ENCODE data around the gene MYO1B.

The MYO1B gene

DNA sequence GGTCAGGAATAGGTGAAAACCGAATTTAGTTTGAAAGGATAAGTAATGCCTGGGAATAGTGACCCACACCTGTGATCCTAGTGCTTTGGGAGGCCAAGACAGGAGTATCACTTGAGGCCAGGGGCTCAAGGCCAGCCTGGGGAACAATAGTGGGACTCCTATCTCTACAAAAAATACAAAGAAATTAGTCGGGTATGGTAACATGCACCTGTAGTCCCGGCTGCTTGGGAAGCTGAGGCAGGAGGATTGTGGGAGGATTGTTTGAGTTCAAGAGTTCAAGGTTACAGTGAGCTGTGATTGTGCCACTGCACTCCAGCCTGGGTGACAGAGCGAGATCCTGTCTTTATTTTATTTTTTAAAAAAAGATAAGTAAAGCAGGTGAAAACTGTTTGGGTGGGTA, 3.8 kb upstream of the MYO1B start:
- DNase-seq (ENCODE audit: insufficient read length, low spot score) (no peak), FAIRE-seq (no peak)
- TF ChIP-seq PAX5 (IDR thresholded peaks at IDR 0.05; ENCODE audit: insufficient read depth, low read length, severe bottlenecking) (no peak), POLR2AphosphoS5 (IDR thresholded peaks at IDR 0.05; ENCODE audit: low read depth, low read length) (no peak), POLR2A (IDR thresholded peaks at IDR 0.05; ENCODE audit: low read depth, low read length) (no peak), POU2F2 (IDR thresholded peaks at IDR 0.05; ENCODE audit: low read depth, low read length) (no peak), SPI1 (IDR thresholded peaks at IDR 0.05; ENCODE audit: low read depth, low read length) (no peak), TAF1 (IDR thresholded peaks at IDR 0.05; ENCODE audit: low read depth, low read length) (no peak)

DNA sequence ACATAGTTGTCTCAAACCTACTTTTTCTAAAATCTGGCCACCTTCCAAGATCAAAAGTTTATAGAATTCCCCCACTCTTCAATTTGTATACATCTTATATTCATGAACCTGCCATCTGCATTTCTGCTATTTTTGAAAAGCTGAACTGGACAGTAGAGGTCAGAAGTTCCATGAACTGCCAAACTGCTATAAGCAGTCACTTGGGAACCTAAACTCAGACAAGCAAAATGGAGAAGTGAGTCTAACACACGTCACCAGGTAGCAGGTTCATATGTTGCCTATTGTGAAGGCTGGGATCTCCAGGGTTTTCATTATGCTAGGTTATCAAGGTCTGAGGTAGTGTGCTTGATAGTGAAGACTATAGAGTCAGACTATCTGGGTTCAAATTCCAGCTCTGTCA, 2.0 kb upstream of the MYO1B start:
- DNase-seq (ENCODE audit: insufficient read length, low spot score): no peak
- no peak for FAIRE-seq
- TF ChIP-seq POU2F2 (IDR thresholded peaks at IDR 0.05; ENCODE audit: low read depth, low read length): no peak
- peak; percentile 88 for TF ChIP-seq SPI1 (IDR thresholded peaks at IDR 0.05; ENCODE audit: low read depth, low read length)
- TF ChIP-seq POLR2AphosphoS5 (IDR thresholded peaks at IDR 0.05; ENCODE audit: low read depth, low read length): no peak
- no peak for TF ChIP-seq TAF1 (IDR thresholded peaks at IDR 0.05; ENCODE audit: low read depth, low read length)
- no peak for TF ChIP-seq PAX5 (IDR thresholded peaks at IDR 0.05; ENCODE audit: insufficient read depth, low read length, severe bottlenecking)
- no peak for TF ChIP-seq POLR2A (IDR thresholded peaks at IDR 0.05; ENCODE audit: low read depth, low read length)

- no peak for FAIRE-seq
- DNase-seq (ENCODE audit: insufficient read length, low spot score): no peak
- no peak for TF ChIP-seq POU2F2 (IDR thresholded peaks at IDR 0.05; ENCODE audit: low read depth, low read length)
- TF ChIP-seq TAF1 (IDR thresholded peaks at IDR 0.05; ENCODE audit: low read depth, low read length): no peak
- TF ChIP-seq SPI1 (IDR thresholded peaks at IDR 0.05; ENCODE audit: low read depth, low read length): no peak
- no peak for TF ChIP-seq POLR2A (IDR thresholded peaks at IDR 0.05; ENCODE audit: low read depth, low read length)
Observed at GRCh38 chr2:191244350-191244749, 854 bp upstream of the MYO1B start.

- TF ChIP-seq TAF1 (IDR thresholded peaks at IDR 0.05; ENCODE audit: low read depth, low read length): no peak
- no peak for TF ChIP-seq POU2F2 (IDR thresholded peaks at IDR 0.05; ENCODE audit: low read depth, low read length)
- no peak for TF ChIP-seq POLR2A (IDR thresholded peaks at IDR 0.05; ENCODE audit: low read depth, low read length)
- no peak for TF ChIP-seq SPI1 (IDR thresholded peaks at IDR 0.05; ENCODE audit: low read depth, low read length)
- no peak for TF ChIP-seq POLR2AphosphoS5 (IDR thresholded peaks at IDR 0.05; ENCODE audit: low read depth, low read length)
- no peak for TF ChIP-seq PAX5 (IDR thresholded peaks at IDR 0.05; ENCODE audit: insufficient read depth, low read length, severe bottlenecking)
- DNase-seq (ENCODE audit: insufficient read length, low spot score): peak; percentile 1
- FAIRE-seq: no peak
Observed at GRCh38 chr2:191245869-191246531, 796 bp downstream of the MYO1B start.

GRCh38 chr2:191246820-191247380, 1.7 kb downstream of the MYO1B start:
- DNase-seq (ENCODE audit: insufficient read length, low spot score) (no peak), FAIRE-seq (no peak)
- TF ChIP-seq SPI1 (IDR thresholded peaks at IDR 0.05; ENCODE audit: low read depth, low read length) (no peak), POU2F2 (IDR thresholded peaks at IDR 0.05; ENCODE audit: low read depth, low read length) (no peak), POLR2A (IDR thresholded peaks at IDR 0.05; ENCODE audit: low read depth, low read length) (no peak), PAX5 (IDR thresholded peaks at IDR 0.05; ENCODE audit: insufficient read depth, low read length, severe bottlenecking) (no peak), TAF1 (IDR thresholded peaks at IDR 0.05; ENCODE audit: low read depth, low read length) (no peak), POLR2AphosphoS5 (IDR thresholded peaks at IDR 0.05; ENCODE audit: low read depth, low read length) (no peak)

- TF ChIP-seq POLR2AphosphoS5 (IDR thresholded peaks at IDR 0.05; ENCODE audit: low read depth, low read length): no peak
- no peak for TF ChIP-seq SPI1 (IDR thresholded peaks at IDR 0.05; ENCODE audit: low read depth, low read length)
- TF ChIP-seq POLR2A (IDR thresholded peaks at IDR 0.05; ENCODE audit: low read depth, low read length): no peak
- DNase-seq (ENCODE audit: insufficient read length, low spot score) (no peak), FAIRE-seq (no peak)
Observed at GRCh38 chr2:191247381-191248057, 2.3 kb downstream of the MYO1B start.

DNA sequence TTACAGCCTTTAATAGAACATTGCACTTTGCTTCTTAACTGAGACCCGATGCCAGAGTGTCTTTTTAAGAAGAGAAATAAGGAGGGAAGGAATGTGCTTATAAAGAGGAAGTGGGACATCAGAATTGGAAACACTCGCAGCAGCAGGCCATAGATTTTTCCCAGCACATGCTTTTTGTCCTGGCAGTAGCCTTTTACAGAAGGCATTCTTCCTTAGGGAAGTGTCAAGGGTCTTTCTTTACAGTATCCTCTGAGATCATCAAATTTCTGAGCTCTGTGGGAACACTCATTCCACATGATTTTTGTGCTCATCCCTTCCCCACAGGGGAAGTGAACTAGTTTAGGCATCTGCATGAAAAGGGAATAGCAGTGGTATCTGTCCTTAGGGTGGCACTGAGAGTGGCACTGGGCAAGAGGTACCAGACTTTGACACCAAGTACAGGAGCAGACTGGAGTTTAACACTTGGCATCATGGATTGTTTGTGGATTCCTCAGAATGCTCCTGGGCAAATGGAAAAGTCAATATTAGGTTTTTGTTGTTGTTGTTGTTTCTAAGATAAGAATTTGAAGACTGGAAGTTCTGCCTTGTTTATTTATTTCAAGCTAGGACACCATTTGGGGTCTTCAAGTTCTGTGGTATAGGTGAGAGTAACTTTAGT, 4.1 kb downstream of the MYO1B start:
- no peak for TF ChIP-seq POLR2A (IDR thresholded peaks at IDR 0.05; ENCODE audit: low read depth, low read length)
- TF ChIP-seq POU2F2 (IDR thresholded peaks at IDR 0.05; ENCODE audit: low read depth, low read length): no peak
- TF ChIP-seq SPI1 (IDR thresholded peaks at IDR 0.05; ENCODE audit: low read depth, low read length): peak; percentile 46
- FAIRE-seq (no peak), DNase-seq (ENCODE audit: insufficient read length, low spot score) (no peak)

DNA sequence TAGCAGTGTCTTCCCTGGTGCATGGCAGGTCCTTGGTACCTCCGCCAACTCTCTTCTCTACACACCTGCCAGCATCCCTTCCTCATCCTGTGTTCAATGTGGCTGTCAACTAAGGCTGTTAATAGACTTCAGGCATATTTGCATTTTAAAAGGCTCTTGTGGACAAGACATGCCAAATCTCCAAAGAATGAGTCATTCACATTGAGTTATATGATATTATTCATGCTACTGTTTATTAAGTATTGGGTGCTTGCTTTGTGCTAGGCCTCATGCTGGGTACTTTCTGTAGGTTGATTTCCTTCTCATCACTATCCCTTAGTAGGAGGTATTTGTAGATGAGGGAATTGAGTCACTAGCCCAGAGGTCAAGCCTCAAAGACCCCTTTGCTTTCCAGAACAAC, 5.2 kb downstream of the MYO1B start:
- DNase-seq (ENCODE audit: insufficient read length, low spot score) (no peak), FAIRE-seq (no peak)
- TF ChIP-seq TAF1 (IDR thresholded peaks at IDR 0.05; ENCODE audit: low read depth, low read length) (no peak), SPI1 (IDR thresholded peaks at IDR 0.05; ENCODE audit: low read depth, low read length) (no peak), POLR2A (IDR thresholded peaks at IDR 0.05; ENCODE audit: low read depth, low read length) (no peak), POU2F2 (IDR thresholded peaks at IDR 0.05; ENCODE audit: low read depth, low read length) (no peak), PAX5 (IDR thresholded peaks at IDR 0.05; ENCODE audit: insufficient read depth, low read length, severe bottlenecking) (no peak), POLR2AphosphoS5 (IDR thresholded peaks at IDR 0.05; ENCODE audit: low read depth, low read length) (no peak)

GRCh38 chr2:191250986-191251385, 5.8 kb downstream of the MYO1B start:
- DNase-seq (ENCODE audit: insufficient read length, low spot score): no peak
- TF ChIP-seq TAF1 (IDR thresholded peaks at IDR 0.05; ENCODE audit: low read depth, low read length) (no peak), POLR2AphosphoS5 (IDR thresholded peaks at IDR 0.05; ENCODE audit: low read depth, low read length) (no peak), PAX5 (IDR thresholded peaks at IDR 0.05; ENCODE audit: insufficient read depth, low read length, severe bottlenecking) (no peak), SPI1 (IDR thresholded peaks at IDR 0.05; ENCODE audit: low read depth, low read length) (no peak), POLR2A (IDR thresholded peaks at IDR 0.05; ENCODE audit: low read depth, low read length) (no peak), POU2F2 (IDR thresholded peaks at IDR 0.05; ENCODE audit: low read depth, low read length) (no peak)
- no peak for FAIRE-seq
